Measurements from ENCODE around the gene SYT1.

The SYT1 gene

GRCh38 chr12:78891646-78892353 is 27.2 kb downstream of the SYT1 start:
- DNase-seq (ENCODE audit: low read depth in 1 of 2, low spot score in 1 of 2), result no peak

GRCh38 chr12:78898416-78898815 is 33.8 kb downstream of the SYT1 start:
- no peak for DNase-seq (ENCODE audit: low read depth in 1 of 2, low spot score in 1 of 2)

- no peak for DNase-seq (ENCODE audit: low read depth in 1 of 2, low spot score in 1 of 2)
Observed at GRCh38 chr12:78914859-78915331, 50.3 kb downstream of the SYT1 start.

GRCh38 chr12:78916845-78917480 is 52.4 kb downstream of the SYT1 start:
- no peak for DNase-seq (ENCODE audit: low read depth in 1 of 2, low spot score in 1 of 2)

- no peak for DNase-seq (ENCODE audit: low read depth in 1 of 2, low spot score in 1 of 2)
Observed at GRCh38 chr12:78917513-78917912, 52.9 kb downstream of the SYT1 start.

GRCh38 chr12:78918268-78918667 is 53.7 kb downstream of the SYT1 start:
- no peak for DNase-seq (ENCODE audit: low read depth in 1 of 2, low spot score in 1 of 2)

- no peak for DNase-seq (ENCODE audit: low read depth in 1 of 2, low spot score in 1 of 2)
Observed at GRCh38 chr12:78928200-78929074, 63.9 kb downstream of the SYT1 start.

- no peak for DNase-seq (ENCODE audit: low read depth in 1 of 2, low spot score in 1 of 2)
Observed at GRCh38 chr12:78929075-78929418, 64.5 kb downstream of the SYT1 start.

- no peak for DNase-seq (ENCODE audit: low read depth in 1 of 2, low spot score in 1 of 2)
Observed at GRCh38 chr12:78931466-78931990, 67.0 kb downstream of the SYT1 start.

GRCh38 chr12:78933014-78933413 is 68.4 kb downstream of the SYT1 start:
- DNase-seq (ENCODE audit: low read depth in 1 of 2, low spot score in 1 of 2), result no peak

GRCh38 chr12:78938341-78939084 is 73.9 kb downstream of the SYT1 start:
- DNase-seq (ENCODE audit: low read depth in 1 of 2, low spot score in 1 of 2), result no peak

- DNase-seq (ENCODE audit: low read depth in 1 of 2, low spot score in 1 of 2), result no peak
Observed at GRCh38 chr12:78949532-78949931, 85.0 kb downstream of the SYT1 start.

- DNase-seq (ENCODE audit: low read depth in 1 of 2, low spot score in 1 of 2), result no peak
Observed at GRCh38 chr12:78951803-78952551, 87.4 kb downstream of the SYT1 start.

- no peak for DNase-seq (ENCODE audit: low read depth in 1 of 2, low spot score in 1 of 2)
Observed at GRCh38 chr12:78952552-78952929, 88.0 kb downstream of the SYT1 start.

GRCh38 chr12:78958941-78959340 is 94.4 kb downstream of the SYT1 start:
- no peak for DNase-seq (ENCODE audit: low read depth in 1 of 2, low spot score in 1 of 2)

- no peak for DNase-seq (ENCODE audit: low read depth in 1 of 2, low spot score in 1 of 2)
Observed at GRCh38 chr12:78959556-78959955, 95.0 kb downstream of the SYT1 start.

GRCh38 chr12:78961171-78961570 is 96.6 kb downstream of the SYT1 start:
- no peak for DNase-seq (ENCODE audit: low read depth in 1 of 2, low spot score in 1 of 2)

- no peak for DNase-seq (ENCODE audit: low read depth in 1 of 2, low spot score in 1 of 2)
Observed at GRCh38 chr12:78963439-78964227, 99.1 kb downstream of the SYT1 start.

- no peak for DNase-seq (ENCODE audit: low read depth in 1 of 2, low spot score in 1 of 2)
Observed at GRCh38 chr12:78964521-78964920, 99.9 kb downstream of the SYT1 start.

- DNase-seq (ENCODE audit: low read depth in 1 of 2, low spot score in 1 of 2), result no peak
Observed at GRCh38 chr12:78966062-78966461, 101.5 kb downstream of the SYT1 start.

Data from activated T-helper 1 cell treated with anti-CD3 and anti-CD28 coated beads, Interleukin-2, amount 50 U/mL, for 16 hours (primary cell).